ENCODE results near the gene PPP1R3G.
"Not testable (repeated sequence)": the region's sequence is repeated elsewhere in the genome, so short reads cannot be mapped to it uniquely, and the experiment has no call there.

Gene PPP1R3G

GRCh38 chr6:5120543-5120942, 35.4 kb downstream of the PPP1R3G start:
- H3K14ac ChIP-seq (ENCODE audit: low read length); H3K36me3 ChIP-seq (ENCODE audit: control insufficient read depth in 1 of 2, insufficient read depth in 2 of 2, low read length in 2 of 2); H4K8ac ChIP-seq (ENCODE audit: low read depth, low read length); H3K4me2 ChIP-seq (ENCODE audit: low read length); H3K27me3 ChIP-seq (ENCODE audit: insufficient read depth, low read length); H4K91ac ChIP-seq (ENCODE audit: low read depth, low read length); H3K18ac ChIP-seq (ENCODE audit: low read length); H3K9ac ChIP-seq (ENCODE audit: low read length); H2AFZ ChIP-seq (ENCODE audit: insufficient read depth, low read length, poor library complexity); H3K4ac ChIP-seq (ENCODE audit: low read depth, low read length); H2BK5ac ChIP-seq (ENCODE audit: low read depth, low read length, poor library complexity); H3K9me3 ChIP-seq (ENCODE audit: insufficient read depth, low read depth, low read length); H3K79me1 ChIP-seq (ENCODE audit: low read length); H3K79me2 ChIP-seq (ENCODE audit: control insufficient read depth, insufficient read depth, low read length, poor library complexity); H3K23ac ChIP-seq (ENCODE audit: low read length); H4K12ac ChIP-seq (ENCODE audit: low read depth, low read length); H3K27ac ChIP-seq (ENCODE audit: low read depth, low read length); H3K4me3 ChIP-seq (ENCODE audit: low read depth, low read length); H3K4me1 ChIP-seq (ENCODE audit: control insufficient read depth in 1 of 2, insufficient read depth in 2 of 2, low read length in 2 of 2); DNase-seq; H2AK5ac ChIP-seq (ENCODE audit: low read length); H2BK12ac ChIP-seq (ENCODE audit: low read length); H2BK120ac ChIP-seq (ENCODE audit: insufficient read depth, low read length, poor library complexity): not testable (repeated sequence)
- whole genome bisulfite sequencing (ENCODE audit: extremely low coverage, insufficient coverage, insufficient read length) = no CpG with 5 or more reads among the region's 8 CpGs

- no peak overlapping the region for H2AFZ ChIP-seq (ENCODE audit: insufficient read depth, low read length, poor library complexity)
- no peaks in the 10 kb centered on the region for H3K36me3 ChIP-seq (ENCODE audit: control insufficient read depth in 1 of 2, insufficient read depth in 2 of 2, low read length in 2 of 2)
- DNase-seq = no peak
- no peaks in the 10 kb centered on the region for H3K79me1 ChIP-seq (ENCODE audit: low read length)
- H3K27me3 ChIP-seq (ENCODE audit: insufficient read depth, low read length) = no peaks in the 10 kb centered on the region
- H2AK5ac ChIP-seq (ENCODE audit: low read length) = no peak overlapping the region
- H3K9me3 ChIP-seq (ENCODE audit: insufficient read depth, low read depth, low read length) = peaks cover 1% of the 10 kb centered on the region
- H3K4me3 ChIP-seq (ENCODE audit: low read depth, low read length) = no peak overlapping the region
- H4K91ac ChIP-seq (ENCODE audit: low read depth, low read length) = no peak overlapping the region
- H2BK12ac ChIP-seq (ENCODE audit: low read length) = no peak overlapping the region
- no CpG with 5 or more reads among the region's 6 CpGs for WGBS (ENCODE audit: extremely low coverage, insufficient coverage, insufficient read length)
- H4K8ac ChIP-seq (ENCODE audit: low read depth, low read length) = no peak overlapping the region
- no peak overlapping the region for H3K27ac ChIP-seq (ENCODE audit: low read depth, low read length)
- H4K12ac ChIP-seq (ENCODE audit: low read depth, low read length) = no peak overlapping the region
- H3K4me2 ChIP-seq (ENCODE audit: low read length) = no peak overlapping the region
- peaks cover 10% of the 10 kb centered on the region in 2 experiments for H3K4me1 ChIP-seq (ENCODE audit: control insufficient read depth in 1 of 2, insufficient read depth in 2 of 2, low read length in 2 of 2)
- no peaks in the 10 kb centered on the region for H3K79me2 ChIP-seq (ENCODE audit: control insufficient read depth, insufficient read depth, low read length, poor library complexity)
- H3K9ac ChIP-seq (ENCODE audit: low read length) = no peak overlapping the region
- H3K4ac ChIP-seq (ENCODE audit: low read depth, low read length) = no peak overlapping the region
- H2BK5ac ChIP-seq (ENCODE audit: low read depth, low read length, poor library complexity) = no peak overlapping the region
- H3K14ac ChIP-seq (ENCODE audit: low read length) = no peak overlapping the region
- H3K23ac ChIP-seq (ENCODE audit: low read length) = no peak overlapping the region
- H3K18ac ChIP-seq (ENCODE audit: low read length) = no peak overlapping the region
- H2BK120ac ChIP-seq (ENCODE audit: insufficient read depth, low read length, poor library complexity) = no peak overlapping the region
Measured at GRCh38 chr6:5121479-5121878, 36.3 kb downstream of the PPP1R3G start.

DNA sequence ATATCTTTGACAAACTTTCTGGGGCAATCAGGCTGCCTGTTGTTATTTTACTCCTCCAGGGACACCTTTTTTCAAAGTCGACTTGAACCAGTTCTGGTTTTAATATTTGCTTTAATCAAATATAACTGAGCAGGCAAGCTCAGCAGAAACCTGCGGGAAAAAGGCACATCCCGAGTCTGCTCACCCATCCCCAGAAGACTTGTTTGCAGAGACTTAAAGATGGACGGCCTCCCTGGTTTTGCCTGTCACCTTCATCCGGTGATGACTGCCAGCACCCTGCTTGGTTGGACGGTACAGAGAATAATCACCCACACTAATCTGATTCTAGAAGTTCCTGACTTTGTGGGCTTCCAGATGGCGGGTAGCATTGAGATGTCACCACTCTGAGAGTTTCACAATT, 36.8 kb downstream of the PPP1R3G start:
- Histone ChIP-seq H4K8ac (ENCODE audit: low read depth, low read length) (no peak overlapping the region), H3K79me2 (ENCODE audit: control insufficient read depth, insufficient read depth, low read length, poor library complexity) (no peaks in the 10 kb centered on the region), H2BK5ac (ENCODE audit: low read depth, low read length, poor library complexity) (no peak overlapping the region), H3K79me1 (ENCODE audit: low read length) (no peaks in the 10 kb centered on the region), H3K27me3 (ENCODE audit: insufficient read depth, low read length) (no peaks in the 10 kb centered on the region), H3K18ac (ENCODE audit: low read length) (no peak overlapping the region), H3K27ac (ENCODE audit: low read depth, low read length) (no peak overlapping the region), H3K4me3 (ENCODE audit: low read depth, low read length) (no peak overlapping the region), H2BK12ac (ENCODE audit: low read length) (no peak overlapping the region), H2AK5ac (ENCODE audit: low read length) (no peak overlapping the region), H4K91ac (ENCODE audit: low read depth, low read length) (no peak overlapping the region), H3K4ac (ENCODE audit: low read depth, low read length) (no peak overlapping the region), H3K9me3 (ENCODE audit: insufficient read depth, low read depth, low read length) (peaks cover 1% of the 10 kb centered on the region), H3K36me3 (ENCODE audit: control insufficient read depth in 1 of 2, insufficient read depth in 2 of 2, low read length in 2 of 2) (no peaks in the 10 kb centered on the region), H3K4me1 (ENCODE audit: control insufficient read depth in 1 of 2, insufficient read depth in 2 of 2, low read length in 2 of 2) (peaks cover 10 to 14% of the 10 kb centered on the region in 2 experiments), H3K4me2 (ENCODE audit: low read length) (no peak overlapping the region), H3K14ac (ENCODE audit: low read length) (no peak overlapping the region), H3K9ac (ENCODE audit: low read length) (no peak overlapping the region), H2BK120ac (ENCODE audit: insufficient read depth, low read length, poor library complexity) (no peak overlapping the region), H3K23ac (ENCODE audit: low read length) (no peak overlapping the region), H2AFZ (ENCODE audit: insufficient read depth, low read length, poor library complexity) (no peak overlapping the region), H4K12ac (ENCODE audit: low read depth, low read length) (no peak overlapping the region)
- DNase-seq = no peak
- no CpG with 5 or more reads among the region's 7 CpGs for WGBS (ENCODE audit: extremely low coverage, insufficient coverage, insufficient read length)

- Histone ChIP-seq H3K9ac (ENCODE audit: low read length) (no peak overlapping the region), H3K18ac (ENCODE audit: low read length) (no peak overlapping the region), H3K27me3 (ENCODE audit: insufficient read depth, low read length) (no peaks in the 10 kb centered on the region), H3K79me2 (ENCODE audit: control insufficient read depth, insufficient read depth, low read length, poor library complexity) (no peaks in the 10 kb centered on the region), H2BK12ac (ENCODE audit: low read length) (no peak overlapping the region), H3K4ac (ENCODE audit: low read depth, low read length) (no peak overlapping the region), H2AK5ac (ENCODE audit: low read length) (no peak overlapping the region), H4K12ac (ENCODE audit: low read depth, low read length) (no peak overlapping the region), H2BK5ac (ENCODE audit: low read depth, low read length, poor library complexity) (no peak overlapping the region), H2AFZ (ENCODE audit: insufficient read depth, low read length, poor library complexity) (no peak overlapping the region), H3K23ac (ENCODE audit: low read length) (no peak overlapping the region), H3K4me3 (ENCODE audit: low read depth, low read length) (no peak overlapping the region), H4K91ac (ENCODE audit: low read depth, low read length) (no peak overlapping the region), H3K14ac (ENCODE audit: low read length) (no peak overlapping the region), H3K9me3 (ENCODE audit: insufficient read depth, low read depth, low read length) (peaks cover 1% of the 10 kb centered on the region), H2BK120ac (ENCODE audit: insufficient read depth, low read length, poor library complexity) (no peak overlapping the region), H3K4me1 (ENCODE audit: control insufficient read depth in 1 of 2, insufficient read depth in 2 of 2, low read length in 2 of 2) (peaks cover 10 to 14% of the 10 kb centered on the region in 2 experiments), H4K8ac (ENCODE audit: low read depth, low read length) (no peak overlapping the region), H3K27ac (ENCODE audit: low read depth, low read length) (no peak overlapping the region), H3K4me2 (ENCODE audit: low read length) (no peak overlapping the region), H3K36me3 (ENCODE audit: control insufficient read depth in 1 of 2, insufficient read depth in 2 of 2, low read length in 2 of 2) (no peaks in the 10 kb centered on the region), H3K79me1 (ENCODE audit: low read length) (no peaks in the 10 kb centered on the region)
- DNase-seq = no peak
- WGBS (ENCODE audit: extremely low coverage, insufficient coverage, insufficient read length) = no CpG with 5 or more reads among the region's 18 CpGs
Measured at GRCh38 chr6:5122504-5123112, 37.5 kb downstream of the PPP1R3G start.

Measured in trophoblast cell (in vitro differentiated cells and primary cell).